Hepatocyte (in vitro differentiated cells): ENCODE results near the gene LNX1. TPM values are rescaled to one million over a fixed set of nuclear protein-coding genes. Genes with fewer than 3 reads are reported as not detected.

Experiments
- DNase-seq: peaks from one replicate; pipeline ENCODE4 v3.0.0-alpha.2; 2016; ENCODE audit warnings: low spot score
- H2AFZ ChIP-seq: fragments of 200-600 bp; sonication (generic); 2 replicates; pipeline ENCODE4 v1.6.0; 2016; ENCODE audit warnings: antibody characterized with exemption, mild to moderate bottlenecking
- H3K27ac ChIP-seq: fragments of 200-600 bp; sonication (generic); 2 replicates; pipeline ENCODE4 v1.5.1; 2016; ENCODE audit warnings: mild to moderate bottlenecking
- H3K27me3 ChIP-seq: fragments of 200-600 bp; sonication (generic); 2 replicates; pipeline ENCODE4 v1.6.1; 2016
- H3K36me3 ChIP-seq: fragments of 200-600 bp; sonication (generic); replicated peaks from 2 replicates; pipeline ENCODE4 v1.5.1; 2016; ENCODE audit warnings: low read depth; ENCODE audit not compliant: insufficient read depth
- H3K4me1 ChIP-seq: fragments of 200-600 bp; sonication (generic); 2 replicates; pipeline ENCODE4 v1.5.1; 2016; ENCODE audit warnings: mild to moderate bottlenecking, moderate library complexity; ENCODE audit not compliant: insufficient read depth
- H3K4me2 ChIP-seq: fragments of 200-600 bp; sonication (generic); 2 replicates; pipeline ENCODE4 v1.6.0; 2016
- H3K4me3 ChIP-seq: fragments of 200-600 bp; sonication (generic); 2 replicates; pipeline ENCODE4 v1.5.1; 2016; ENCODE audit warnings: mild to moderate bottlenecking
- H3K79me2 ChIP-seq: fragments of 200-600 bp; sonication (generic); 2 replicates; pipeline ENCODE4 v1.6.0; 2017; ENCODE audit warnings: mild to moderate bottlenecking
- H3K9me2 ChIP-seq: fragments of 200-600 bp; sonication (generic); replicated peaks from 2 replicates; pipeline ENCODE4 v1.6.0; 2017; ENCODE audit warnings: mild to moderate bottlenecking; ENCODE audit not compliant: insufficient read depth
- H3K9me3 ChIP-seq: fragments of 200-600 bp; sonication (generic); 2 replicates; pipeline ENCODE4 v1.5.1; 2016; ENCODE audit warnings: low read depth, mild to moderate bottlenecking
- H4K20me1 ChIP-seq: fragments of 200-600 bp; sonication (generic); 2 replicates; pipeline ENCODE4 v1.6.0; 2016; ENCODE audit warnings: mild to moderate bottlenecking; ENCODE audit not compliant: insufficient read depth, poor library complexity, severe bottlenecking
- EZH2 ChIP-seq: fragments of 200-600 bp; sonication (generic); IDR thresholded peaks from 2 replicates; pipeline ENCODE4 v1.6.1; 2016; ENCODE audit warnings: antibody characterized with exemption, mild to moderate bottlenecking, borderline replicate concordance
- EZH2phosphoT487 ChIP-seq: fragments of 200-600 bp; sonication (generic); IDR thresholded peaks from one replicate; pipeline ENCODE4 v1.6.1; 2018; ENCODE audit warnings: antibody characterized with exemption, mild to moderate bottlenecking, low read depth, moderate library complexity; ENCODE audit not compliant: unreplicated experiment, severe bottlenecking
- WGBS: methylation state at CpG from one replicate; pipeline ENCODE4 v1.1.6; 2016; ENCODE audit warnings: low lambda C conversion rate; ENCODE audit errors: missing lambda C conversion rate; 5-methylcytosine and 5-hydroxymethylcytosine counted together
- polyA plus RNA-seq: library from polyadenylated mRNA; unstranded; fragments of >200 nt; fragmentation: Nextera tagmentation; extraction: Ambion mirVana; gene quantifications from 2 replicates; pipeline ENCODE4 v1.2.1, GENCODE V29; 2016
- total RNA-seq: library from RNA; depleted of rRNA; stranded (reverse); fragments of >200 nt; gene quantifications from 2 replicates; pipeline ENCODE4 v1.2.3, GENCODE V29; 2014
- TF ChIP-seq, protein P1 (sequence below): fragments of 200-600 bp; sonication (generic); IDR thresholded peaks from 2 replicates; pipeline ENCODE4 v1.5.1; 2016; ENCODE audit warnings: antibody characterized with exemption, mild to moderate bottlenecking; ENCODE audit not compliant: poor library complexity

The LNX1 gene
- total and polyA plus RNA-seq, 2 experiments from 2014 or later = 8.4 to 16.7 TPM

DNA sequence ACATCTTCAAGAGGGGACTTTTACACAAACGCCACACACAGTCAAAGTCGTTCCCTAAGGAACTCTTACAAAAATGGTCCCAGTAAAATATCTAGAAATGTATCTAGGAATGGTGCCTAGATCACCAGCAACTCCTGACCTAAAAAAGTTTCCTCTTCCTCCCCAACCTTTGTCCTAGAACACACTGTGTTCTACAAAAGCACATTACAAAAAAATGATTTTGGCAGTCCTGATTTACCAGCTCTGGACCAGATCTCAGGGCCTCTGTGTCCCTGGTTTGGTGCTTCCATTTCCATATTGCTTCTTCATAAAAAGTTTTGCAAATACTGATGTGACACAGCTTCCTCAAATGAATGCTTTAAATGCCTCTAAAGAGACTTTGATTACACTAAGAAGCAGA lies 55.0 kb downstream of the LNX1 start:
- Histone ChIP-seq H4K20me1 (no peaks in the 10 kb centered on the region), H3K9me2 (no peaks in the 10 kb centered on the region), H3K4me3 (no peak overlapping the region), H3K9me3 (no peaks in the 10 kb centered on the region), H2AFZ (no peak overlapping the region), H3K4me2 (no peak overlapping the region), H3K36me3 (no peaks in the 10 kb centered on the region), H3K79me2 (no peaks in the 10 kb centered on the region), H3K4me1 (peaks cover 2% of the 10 kb centered on the region), H3K27me3 (no peaks in the 10 kb centered on the region), H3K27ac (no peak overlapping the region)
- WGBS = 96% methylated on average over 2 of the region's 2 CpGs
- no peak for DNase-seq
- TF ChIP-seq, protein P1, sequence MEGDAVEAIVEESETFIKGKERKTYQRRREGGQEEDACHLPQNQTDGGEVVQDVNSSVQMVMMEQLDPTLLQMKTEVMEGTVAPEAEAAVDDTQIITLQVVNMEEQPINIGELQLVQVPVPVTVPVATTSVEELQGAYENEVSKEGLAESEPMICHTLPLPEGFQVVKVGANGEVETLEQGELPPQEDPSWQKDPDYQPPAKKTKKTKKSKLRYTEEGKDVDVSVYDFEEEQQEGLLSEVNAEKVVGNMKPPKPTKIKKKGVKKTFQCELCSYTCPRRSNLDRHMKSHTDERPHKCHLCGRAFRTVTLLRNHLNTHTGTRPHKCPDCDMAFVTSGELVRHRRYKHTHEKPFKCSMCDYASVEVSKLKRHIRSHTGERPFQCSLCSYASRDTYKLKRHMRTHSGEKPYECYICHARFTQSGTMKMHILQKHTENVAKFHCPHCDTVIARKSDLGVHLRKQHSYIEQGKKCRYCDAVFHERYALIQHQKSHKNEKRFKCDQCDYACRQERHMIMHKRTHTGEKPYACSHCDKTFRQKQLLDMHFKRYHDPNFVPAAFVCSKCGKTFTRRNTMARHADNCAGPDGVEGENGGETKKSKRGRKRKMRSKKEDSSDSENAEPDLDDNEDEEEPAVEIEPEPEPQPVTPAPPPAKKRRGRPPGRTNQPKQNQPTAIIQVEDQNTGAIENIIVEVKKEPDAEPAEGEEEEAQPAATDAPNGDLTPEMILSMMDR = no peak
- TF ChIP-seq EZH2phosphoT487 (no peak), EZH2 (no peak)

DNA sequence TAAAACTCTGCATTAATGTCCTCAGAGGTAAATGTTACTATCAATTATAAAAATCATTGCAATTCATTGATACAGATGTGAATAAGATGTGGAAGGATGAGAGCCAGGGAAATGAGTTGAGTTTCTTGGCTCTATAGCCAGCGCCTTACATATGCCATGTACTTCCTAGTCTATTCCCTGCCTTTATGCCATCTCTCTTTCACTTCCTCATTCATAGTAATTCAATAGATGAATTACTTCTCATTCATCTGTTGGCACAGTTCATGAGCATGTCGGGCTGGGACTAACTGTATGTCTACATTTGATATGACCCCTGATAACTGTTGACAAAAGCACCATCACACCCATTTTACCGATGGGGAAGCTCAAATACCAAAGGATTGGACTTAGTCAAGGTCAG lies 55.7 kb downstream of the LNX1 start:
- Histone ChIP-seq H3K4me2 (no peak overlapping the region), H3K4me3 (no peak overlapping the region), H3K27ac (no peak overlapping the region), H3K9me2 (no peaks in the 10 kb centered on the region), H4K20me1 (no peaks in the 10 kb centered on the region), H3K4me1 (no peaks in the 10 kb centered on the region), H3K27me3 (no peaks in the 10 kb centered on the region), H3K9me3 (no peaks in the 10 kb centered on the region), H3K36me3 (no peaks in the 10 kb centered on the region), H2AFZ (no peak overlapping the region), H3K79me2 (no peaks in the 10 kb centered on the region)
- WGBS = 90% methylated on average over 3 of the region's 3 CpGs
- no peak for TF ChIP-seq EZH2phosphoT487
- no peak for TF ChIP-seq EZH2
- no peak for DNase-seq

DNA sequence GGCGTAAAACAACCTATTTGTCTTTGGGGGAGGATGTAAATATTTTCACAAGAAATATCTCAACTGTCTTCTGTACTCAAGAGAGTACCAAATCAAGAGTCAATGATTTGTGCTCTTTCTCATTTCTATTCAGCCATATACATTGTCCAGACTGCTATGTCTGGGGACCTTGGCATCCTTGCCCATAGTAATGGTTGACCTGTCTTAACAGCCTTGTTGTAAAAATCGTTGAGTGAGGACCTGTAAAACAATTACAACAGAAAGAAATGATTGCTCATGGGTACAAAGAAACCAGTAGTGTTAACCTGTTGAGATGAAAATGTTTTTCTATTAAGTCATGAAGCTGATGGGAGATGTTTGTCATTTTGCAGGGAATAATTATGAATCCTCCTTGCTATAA lies 56.6 kb downstream of the LNX1 start:
- TF ChIP-seq EZH2 (no peak), EZH2phosphoT487 (no peak)
- TF ChIP-seq, protein P1 = no peak
- whole genome bisulfite sequencing = 87% methylated on average over 2 of the region's 2 CpGs
- DNase-seq = no peak

DNA sequence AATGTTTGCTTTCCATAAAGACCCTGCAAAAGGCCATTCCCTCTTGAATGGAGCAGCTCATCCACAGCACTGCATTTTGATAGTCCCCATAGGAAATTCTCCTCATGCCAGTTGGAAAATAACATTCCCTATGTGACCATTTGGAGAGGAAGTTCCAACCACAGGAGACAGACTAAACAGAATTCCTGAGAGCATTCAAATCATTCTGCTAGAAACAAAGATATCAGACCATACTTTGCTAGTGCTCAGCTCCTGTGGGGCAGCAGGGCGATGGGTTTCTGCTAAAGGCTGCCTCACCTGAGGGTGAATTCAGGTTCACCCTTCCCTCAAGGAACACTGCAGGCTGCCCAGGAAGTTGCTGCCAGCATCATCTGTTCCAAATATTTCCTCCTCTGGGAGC lies 58.8 kb downstream of the LNX1 start:
- no peak for TF ChIP-seq EZH2phosphoT487
- TF ChIP-seq EZH2 = no peak
- TF ChIP-seq, protein P1 = no peak
- Histone ChIP-seq H3K79me2 (no peaks in the 10 kb centered on the region), H3K36me3 (no peaks in the 10 kb centered on the region), H3K27me3 (no peaks in the 10 kb centered on the region), H4K20me1 (no peaks in the 10 kb centered on the region), H3K4me3 (no peak overlapping the region), H3K27ac (no peak overlapping the region), H3K4me2 (no peak overlapping the region), H2AFZ (no peak overlapping the region), H3K9me3 (no peaks in the 10 kb centered on the region), H3K9me2 (no peaks in the 10 kb centered on the region), H3K4me1 (peaks cover under 1% of the 10 kb centered on the region)
- WGBS = 93% methylated on average over 1 of the region's 1 CpG
- DNase-seq = no peak

More for the DNA sequence above, 56.6 kb downstream of the LNX1 start:
- Histone ChIP-seq H3K36me3 (no peaks in the 10 kb centered on the region), H2AFZ (no peak overlapping the region), H3K4me1 (no peaks in the 10 kb centered on the region), H3K9me2 (no peaks in the 10 kb centered on the region), H3K9me3 (no peaks in the 10 kb centered on the region), H3K4me3 (no peak overlapping the region), H3K27me3 (no peaks in the 10 kb centered on the region), H3K27ac (no peak overlapping the region), H3K79me2 (no peaks in the 10 kb centered on the region), H3K4me2 (no peak overlapping the region), H4K20me1 (no peaks in the 10 kb centered on the region)
